GM04504 (cell line): ENCODE data around the gene MUSTN1.

Experiments
- DNase-seq: peaks from one replicate; pipeline ENCODE4 v3.0.0-alpha.2; 2012; ENCODE audit warnings: low read depth

The MUSTN1 gene

GRCh38 chr3:52834871-52835501 lies at the start of gene MUSTN1:
TSS of gene MUSTN1 (minus strand) at chr3:52835019. CDS start at chr3:52834948, 71 bp downstream.
- DNase-seq: no peak

- DNase-seq: no peak
These were observed 47.6 kb upstream of the MUSTN1 start for GRCh38 chr3:52882377-52882776.

GRCh38 chr3:52881871-52882270 lies 47.1 kb upstream of the MUSTN1 start:
- no peak for DNase-seq

GRCh38 chr3:52880474-52880873 lies 45.7 kb upstream of the MUSTN1 start:
- no peak for DNase-seq

- no peak for DNase-seq
These were observed 45.2 kb upstream of the MUSTN1 start for GRCh38 chr3:52880047-52880446.

- DNase-seq: no peak
These were observed 44.8 kb upstream of the MUSTN1 start for GRCh38 chr3:52879581-52879980.

- no peak for DNase-seq
These were observed 44.3 kb upstream of the MUSTN1 start for GRCh38 chr3:52879090-52879489.

GRCh38 chr3:52877085-52877484 lies 42.3 kb upstream of the MUSTN1 start:
- DNase-seq: no peak

GRCh38 chr3:52874864-52875587 lies 40.2 kb upstream of the MUSTN1 start:
- DNase-seq: no peak

GRCh38 chr3:52874160-52874701 lies 39.4 kb upstream of the MUSTN1 start:
- no peak for DNase-seq

- peak; percentile 31 for DNase-seq
These were observed 38.8 kb upstream of the MUSTN1 start for GRCh38 chr3:52873433-52874159.

GRCh38 chr3:52872245-52872644 lies 37.4 kb upstream of the MUSTN1 start:
- DNase-seq: no peak

- DNase-seq: no peak
These were observed 36.9 kb upstream of the MUSTN1 start for GRCh38 chr3:52871761-52872160.

- DNase-seq: no peak
These were observed 35.7 kb upstream of the MUSTN1 start for GRCh38 chr3:52870471-52870870.

- DNase-seq: no peak
These were observed 31.6 kb upstream of the MUSTN1 start for GRCh38 chr3:52866427-52866826.

GRCh38 chr3:52865994-52866393 lies 31.2 kb upstream of the MUSTN1 start:
- DNase-seq: no peak

GRCh38 chr3:52860424-52860768 lies 25.6 kb upstream of the MUSTN1 start:
- no peak for DNase-seq

GRCh38 chr3:52859686-52860423 lies 25.0 kb upstream of the MUSTN1 start:
- DNase-seq: no peak

GRCh38 chr3:52857864-52858263 lies 23.0 kb upstream of the MUSTN1 start:
- DNase-seq: no peak

- no peak for DNase-seq
These were observed 22.3 kb upstream of the MUSTN1 start for GRCh38 chr3:52857133-52857532.

GRCh38 chr3:52856666-52857065 lies 21.8 kb upstream of the MUSTN1 start:
- no peak for DNase-seq

GRCh38 chr3:52854013-52854412 lies 19.2 kb upstream of the MUSTN1 start:
- no peak for DNase-seq
